ENCODE data around the gene GCDH. TPM values are rescaled to one million over a fixed set of nuclear protein-coding genes. Genes with fewer than 3 reads are reported as not detected.
A peak's percentile ranks its signal among the peaks of the same experiment; 100 is the strongest.

The GCDH gene
- total and polyA plus RNA-seq, 2 of the 8 experiments (the other 6 are each of a cell fraction or from before 2014, with no cell fraction given) = 67.3 to 89.4 TPM

DNA sequence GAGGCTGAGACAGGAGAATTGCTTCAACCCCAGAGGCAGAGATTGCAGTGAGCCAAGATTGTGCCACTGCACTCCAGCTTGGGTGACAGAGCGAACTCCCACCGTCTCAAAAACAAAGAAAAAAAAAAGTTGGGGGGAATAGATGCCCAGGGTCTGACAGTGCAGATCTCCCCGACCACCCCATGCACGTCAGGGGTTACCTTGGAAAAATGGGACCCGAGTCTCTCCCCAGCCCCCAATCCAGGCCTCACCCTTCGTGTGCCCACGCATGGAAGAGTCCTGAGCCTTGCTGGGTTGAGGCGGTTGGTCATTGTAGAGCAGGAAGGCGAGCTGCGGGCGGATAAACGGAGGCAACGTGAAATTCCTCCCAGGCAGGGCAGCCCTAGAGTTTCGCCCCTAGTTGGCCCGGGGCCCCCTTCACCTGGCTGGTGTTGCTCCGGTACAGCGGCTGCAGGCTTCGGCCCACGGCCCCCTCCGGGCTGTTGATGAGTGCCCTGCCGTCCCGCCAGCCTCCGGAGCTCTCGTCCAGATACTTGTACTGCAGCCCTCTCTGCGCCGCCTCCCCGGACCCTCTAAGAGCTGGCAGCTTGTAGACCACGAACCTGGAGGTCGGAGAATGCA is 10.3 kb upstream of the GCDH start:
- Histone ChIP-seq H4K8ac (ENCODE audit: extremely low read depth, insufficient read depth, low read length) (peak overlapping the region; percentile 95; the same call in 1 of the 2 replicates), H4K5ac (ENCODE audit: insufficient read length, low read depth, low read length) (peak overlapping the region; percentile 61), H2BK12ac (ENCODE audit: low read depth, low read length) (no peak overlapping the region), H3K4me2 (ENCODE audit: insufficient read depth in 1 of 2, low read depth in 2 of 2, low read length in 2 of 2) (peak overlapping the region; percentile 61 to 77), H2AFZ (ENCODE audit: low read length) (peak overlapping the region; percentile 39; the same call in 1 of the 2 replicates), H3K18ac (ENCODE audit: extremely low read depth, low read length) (peak overlapping the region; percentile 83), H2BK120ac (replicated peaks; ENCODE audit: low read depth, low read length) (no peak overlapping the region), H3K9me3 (ENCODE audit: insufficient read depth in 2 of 2, low read depth in 1 of 2, low read length in 1 of 2) (no peaks in the 10 kb centered on the region; a peak in 2 of 4 replicates), H2BK5ac (ENCODE audit: low read depth, low read length) (peak overlapping the region; percentile 71; the same call in 1 of the 2 replicates), H3K56ac (replicated peaks; ENCODE audit: insufficient read length, low read depth, low read length) (no peak overlapping the region), H2AK5ac (ENCODE audit: low read depth, low read length) (no peak overlapping the region), H3K27ac (ENCODE audit: low read depth, low read length) (peak overlapping the region; percentile 20; the same call in 1 of the 2 replicates), H3K27me3 (replicated peaks in 1 of 4; ENCODE audit: control insufficient read depth in 3 of 4, extremely low read depth in 1 of 4, insufficient read depth in 3 of 4, low read length in 3 of 4) (no peaks in the 10 kb centered on the region), H2BK15ac (ENCODE audit: low read length) (no peak overlapping the region), H4K91ac (replicated peaks; ENCODE audit: insufficient read length, low read length) (no peak overlapping the region), H3K4me3 (ENCODE audit: extremely low read depth in 1 of 4, insufficient read depth in 2 of 4, low read depth in 3 of 4, low read length in 4 of 4) (peak overlapping the region; percentile 85 to 92 (median 88)), H3K79me2 (ENCODE audit: control insufficient read depth in 1 of 2, insufficient read depth in 2 of 2, low read length in 2 of 2) (no peaks in the 10 kb centered on the region), H3K36me3 (ENCODE audit: control insufficient read depth in 2 of 4, insufficient read depth in 4 of 4, low read length in 3 of 4) (peaks cover 0 to 7% (median 2%) of the 10 kb centered on the region in 4 experiments; a peak in 3 of 8 replicates), H3K23me2 (ENCODE audit: low read depth, low read length) (peaks cover 5% of the 10 kb centered on the region; the same call in 1 of the 2 replicates), H3K9ac (replicated peaks in 1 of 4; ENCODE audit: extremely low read depth in 1 of 4, low read depth in 3 of 4, low read length in 3 of 4) (peak overlapping the region; percentile 65 to 71 (median 69)), H3K79me1 (ENCODE audit: low read depth, low read length) (no peaks in the 10 kb centered on the region), H3K4me1 (replicated peaks in 1 of 4; ENCODE audit: control insufficient read depth in 3 of 4, insufficient read depth in 4 of 4, low read length in 3 of 4) (peaks cover 0 to 7% (median 5%) of the 10 kb centered on the region in 4 experiments; a peak in 5 of 7 replicates), H3K23ac (ENCODE audit: insufficient read length) (no peak overlapping the region), H3K14ac (ENCODE audit: insufficient read length) (no peak overlapping the region), H4K20me1 (replicated peaks in 1 of 2; ENCODE audit: control insufficient read depth in 1 of 2, insufficient read depth in 2 of 2, low read length in 2 of 2) (no peaks in the 10 kb centered on the region), H2BK20ac (ENCODE audit: low read length) (no peak overlapping the region), H3K4ac (replicated peaks; ENCODE audit: insufficient read length, low read depth, low read length) (no peak overlapping the region)
- TF ChIP-seq E2F6 (IDR thresholded peaks at IDR 0.05) = 0 out of 2 replicates have a peak, but pooled peaks have one; percentile 2
- TF ChIP-seq CEBPB (IDR thresholded peaks at IDR 0.05; ENCODE audit: low read depth, low read length) = no peak
- POLR2A ChIA-PET (ENCODE audit: partially characterized antibody) = interaction anchor here (1.1 to 12.3 kb wide), 16 partner anchors 8 to 105 kb away, joined by 3 to 110 read pairs (median 6); partner anchors contain the start of genes CALR, GCDH, HOOK2 and JUNB
- no peak for DNase-seq (ENCODE audit: low read depth in 1 of 2, low spot score in 2 of 2)
- FAIRE-seq = no peak
- WGBS, 2 experiments (ENCODE audit: extremely low coverage in 1 of 2, insufficient coverage in 1 of 2, insufficient read length in 1 of 2, insufficient replicate concordance in 2 of 2, low coverage in 1 of 2, low lambda C conversion rate in 2 of 2, missing lambda C conversion rate in 1 of 2) = 13% methylated on average over 29 of the region's 29 CpGs; no CpG with 5 or more reads in 1 of the 2 experiments
- CTCF ChIA-PET (ENCODE audit: partially characterized antibody) = interaction anchor here (1.0 to 2.0 kb wide), 4 partner anchors 10 to 85 kb away, joined by 3 to 9 read pairs (median 4); no protein-coding TSS in a partner anchor
